Measurements from ENCODE around the gene ZNF277.

- TF ChIP-seq CTCF (IDR thresholded peaks at IDR 0.05) (no peak), POLR2A (IDR thresholded peaks at IDR 0.05) (no peak), EP300 (IDR thresholded peaks at IDR 0.05) (no peak)
These were observed 7.3 kb upstream of the ZNF277 start for GRCh38 chr7:112199035-112199655.

Measured in tibial nerve (tissue), 4 donors.